CD14-positive monocyte (primary cell): Measurements from ENCODE around the gene SNAPC4. TPM values are rescaled to one million over a fixed set of nuclear protein-coding genes. Genes with fewer than 3 reads are reported as not detected.
"Not testable (repeated sequence)": the region's sequence is repeated elsewhere in the genome, so short reads cannot be mapped to it uniquely, and the experiment has no call there.

Experiments used
- DNase-seq, 3 donors: peaks; one replicate each; pipeline ENCODE4 v3.0.0-alpha.2; 2011 to 2022
- H2AFZ ChIP-seq: 2 replicates; pipeline ENCODE4 v1.6.0; 2012; ENCODE audit warnings: mild to moderate bottlenecking, low read depth, low read length, inconsistent platforms; ENCODE audit not compliant: insufficient read depth, poor library complexity, severe bottlenecking
- H3K27ac ChIP-seq, 2 donors: 1 replicate in 1 of 2; 2 replicates in 1 of 2; pipeline ENCODE4 v1.5.1; 2012 to 2013; ENCODE audit warnings: low read length in 2 of 2, control low read depth in 1 of 2, inconsistent platforms in 1 of 2, low read depth in 1 of 2, mild to moderate bottlenecking in 1 of 2
- H3K27me3 ChIP-seq, 2 donors: one replicate each; pipeline versions ENCODE4 v1.6.0 to v1.6.1; 2011 to 2013; ENCODE audit warnings: low read length in 2 of 2; ENCODE audit not compliant: control insufficient read depth in 2 of 2, insufficient read depth in 2 of 2
- H3K36me3 ChIP-seq, 2 donors: replicated peaks in 1 of 2; 1 replicate in 1 of 2; 2 replicates in 1 of 2; pipeline versions ENCODE4 v1.5.1 to v1.6.1; 2012 to 2013; ENCODE audit warnings: low read length in 2 of 2, control low read depth in 1 of 2, inconsistent platforms in 1 of 2, mild to moderate bottlenecking in 1 of 2; ENCODE audit not compliant: insufficient read depth in 2 of 2, control insufficient read depth in 1 of 2
- H3K4me1 ChIP-seq, 2 donors: 1 replicate in 1 of 2; 2 replicates in 1 of 2; pipeline versions ENCODE4 v1.5.1 to v1.6.1; 2012 to 2013; ENCODE audit warnings: low read length in 2 of 2, control low read depth in 1 of 2, inconsistent platforms in 1 of 2, mild to moderate bottlenecking in 1 of 2, moderate library complexity in 1 of 2; ENCODE audit not compliant: insufficient read depth in 2 of 2, control insufficient read depth in 1 of 2
- H3K4me2 ChIP-seq: replicated peaks from 2 replicates; pipeline ENCODE3; 2012; ENCODE audit warnings: low read length, moderate library complexity, mild to moderate bottlenecking; ENCODE audit not compliant: poor library complexity, severe bottlenecking; ENCODE audit errors: extremely low read depth
- H3K4me3 ChIP-seq, 3 experiments: fragments of 200-600 bp in 1 of 3; sonication (generic) in 1 of 3; replicated peaks in 1 of 3; 1 replicate in 2 of 3; 2 replicates in 1 of 3; pipeline ENCODE4 v1.5.1; 2011 to 2013; ENCODE audit warnings: low read length in 3 of 3, mild to moderate bottlenecking in 3 of 3, control low read depth in 2 of 3, low read depth in 2 of 3, inconsistent platforms in 1 of 3, moderate library complexity in 1 of 3
- H3K79me2 ChIP-seq: 2 replicates; pipeline ENCODE4 v1.6.0; 2012; ENCODE audit warnings: mild to moderate bottlenecking, control low read depth, inconsistent platforms, low read length, moderate library complexity; ENCODE audit not compliant: insufficient read depth
- H3K9ac ChIP-seq: 2 replicates; pipeline ENCODE4 v1.6.0; 2017; ENCODE audit warnings: low read length, mild to moderate bottlenecking; ENCODE audit not compliant: insufficient read depth, poor library complexity, severe bottlenecking
- H3K9me3 ChIP-seq, 2 donors: replicated peaks in 1 of 2; 1 replicate in 1 of 2; 2 replicates in 1 of 2; pipeline versions ENCODE4 v1.5.1 to v1.6.1; 2012 to 2013; ENCODE audit warnings: low read length in 2 of 2, control low read depth in 1 of 2; ENCODE audit not compliant: control insufficient read depth in 1 of 2, insufficient read depth in 1 of 2
- H4K20me1 ChIP-seq: 2 replicates; pipeline ENCODE4 v1.6.0; 2012; ENCODE audit warnings: mild to moderate bottlenecking, low read length, control low read depth, moderate library complexity; ENCODE audit not compliant: insufficient read depth
- H3K27ac Mint-ChIP-seq, 7 donors: one replicate each; pipeline ENCODE4 v1.8.0; 2020; ENCODE audit warnings: mild to moderate bottlenecking in 7 of 7, mixed read lengths in 7 of 7, moderate library complexity in 6 of 7, inconsistent platforms in 2 of 7
- H3K27me3 Mint-ChIP-seq, 3 donors: one replicate each; pipeline ENCODE4 v1.8.0; 2021 to 2022; ENCODE audit warnings: low read depth in 3 of 3, mild to moderate bottlenecking in 3 of 3, mixed read lengths in 3 of 3, moderate library complexity in 3 of 3, inconsistent platforms in 1 of 3
- H3K36me3 Mint-ChIP-seq, 2 donors: one replicate each; pipeline ENCODE4 v1.8.0; 2020; ENCODE audit warnings: mixed read lengths in 2 of 2, inconsistent platforms in 1 of 2, mild to moderate bottlenecking in 1 of 2
- H3K4me1 Mint-ChIP-seq: one replicate; pipeline ENCODE4 v1.8.0; 2020; ENCODE audit warnings: mild to moderate bottlenecking, mixed read lengths
- H3K4me3 Mint-ChIP-seq, 2 donors: one replicate each; pipeline ENCODE4 v1.8.0; 2020; ENCODE audit warnings: mild to moderate bottlenecking in 2 of 2, mixed read lengths in 2 of 2, moderate library complexity in 1 of 2
- H3K9me3 Mint-ChIP-seq, 7 donors: one replicate each; pipeline ENCODE4 v1.8.0; 2020 to 2022; ENCODE audit warnings: mixed read lengths in 7 of 7, mild to moderate bottlenecking in 6 of 7, moderate library complexity in 6 of 7, inconsistent platforms in 2 of 7
- WGBS: methylation state at CpG from one replicate; pipeline ENCODE4 v1.1.5; 2013; ENCODE audit warnings: missing lambda C conversion rate; ENCODE audit not compliant: insufficient coverage; 5-methylcytosine and 5-hydroxymethylcytosine counted together
- intact Hi-C, 2 donors: fragments of 100-400 bp; cut with micrococcal nuclease; formaldehyde crosslinking; loops; one replicate each; pipeline versions ENCODE4 v1.15.0 to v1.15.1; 2023
- polyA plus RNA-seq, 3 donors: library from polyadenylated mRNA; depleted of rRNA in 1 of 3; unstranded in 2 of 3; stranded (reverse) in 1 of 3; fragments of 300-500 nt in 2 of 3; fragments of >200 nt in 1 of 3; fragmentation: Illumina TruSeq in 2 of 3; gene quantifications; 1 replicate in 2 of 3; 2 replicates in 1 of 3; pipeline ENCODE4 v1.2.3, GENCODE V29; 2012 to 2021
- TF ChIP-seq, protein P1 (sequence below): fragments of 200-600 bp; IDR thresholded peaks from one replicate; pipeline ENCODE4 v1.8.0; 2022; ENCODE audit warnings: antibody characterized with exemption, mild to moderate bottlenecking

The SNAPC4 gene
- polyA plus RNA-seq, 3 donors: 0.59 to 6.7 (median 1.2) TPM

GRCh38 chr9:136409557-136410455 is 9.8 kb upstream of the SNAPC4 start:
- H3K4me3 ChIP-seq: peak overlapping the region; percentile 65 to 85 (median 66)
- H3K36me3 ChIP-seq: peaks cover 52 to 60% of the 10 kb centered on the region in 2 donors
- H3K79me2 ChIP-seq: peaks cover 42% of the 10 kb centered on the region
- intact Hi-C loops: loop anchor here in 1 of 2 donors (5.0 kb wide), 1 partner anchor 48 kb away; the partner anchor contains the start of gene DNLZ
- no peaks in the 10 kb centered on the region for H3K27me3 ChIP-seq
- peak overlapping the region; percentile 86 to 91 for H3K4me3 Mint-ChIP-seq
- H3K4me2 ChIP-seq: peak overlapping the region; percentile 91
- H3K9me3 Mint-ChIP-seq: peaks cover 0 to 2% (median 0%) of the 10 kb centered on the region in 7 donors
- peaks cover 3% of the 10 kb centered on the region for H4K20me1 ChIP-seq
- H3K9ac ChIP-seq: peak overlapping the region; percentile 94
- peak overlapping the region in 1 of 2 donors; percentile 77 for H3K27ac ChIP-seq
- 5% methylated on average over 67 of the region's 71 CpGs for WGBS
- TF ChIP-seq, protein P1, sequence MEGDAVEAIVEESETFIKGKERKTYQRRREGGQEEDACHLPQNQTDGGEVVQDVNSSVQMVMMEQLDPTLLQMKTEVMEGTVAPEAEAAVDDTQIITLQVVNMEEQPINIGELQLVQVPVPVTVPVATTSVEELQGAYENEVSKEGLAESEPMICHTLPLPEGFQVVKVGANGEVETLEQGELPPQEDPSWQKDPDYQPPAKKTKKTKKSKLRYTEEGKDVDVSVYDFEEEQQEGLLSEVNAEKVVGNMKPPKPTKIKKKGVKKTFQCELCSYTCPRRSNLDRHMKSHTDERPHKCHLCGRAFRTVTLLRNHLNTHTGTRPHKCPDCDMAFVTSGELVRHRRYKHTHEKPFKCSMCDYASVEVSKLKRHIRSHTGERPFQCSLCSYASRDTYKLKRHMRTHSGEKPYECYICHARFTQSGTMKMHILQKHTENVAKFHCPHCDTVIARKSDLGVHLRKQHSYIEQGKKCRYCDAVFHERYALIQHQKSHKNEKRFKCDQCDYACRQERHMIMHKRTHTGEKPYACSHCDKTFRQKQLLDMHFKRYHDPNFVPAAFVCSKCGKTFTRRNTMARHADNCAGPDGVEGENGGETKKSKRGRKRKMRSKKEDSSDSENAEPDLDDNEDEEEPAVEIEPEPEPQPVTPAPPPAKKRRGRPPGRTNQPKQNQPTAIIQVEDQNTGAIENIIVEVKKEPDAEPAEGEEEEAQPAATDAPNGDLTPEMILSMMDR: no peak
- peaks cover 29% of the 10 kb centered on the region for H3K4me1 Mint-ChIP-seq
- no peaks in the 10 kb centered on the region for H3K9me3 ChIP-seq
- peak in 2 of 3 donors; percentile 3 to 20 for DNase-seq
- H3K27ac Mint-ChIP-seq: peak overlapping the region; percentile 38 to 95 (median 86)
- H3K36me3 Mint-ChIP-seq: peaks cover 48 to 62% of the 10 kb centered on the region in 2 donors
- peak overlapping the region; percentile 83 for H2AFZ ChIP-seq
- H3K27me3 Mint-ChIP-seq: peaks cover 0 to 3% (median 0%) of the 10 kb centered on the region in 3 donors
- peaks cover 22 to 25% of the 10 kb centered on the region in 2 donors for H3K4me1 ChIP-seq

GRCh38 chr9:136407911-136408310 is 7.9 kb upstream of the SNAPC4 start:
- Histone ChIP-seq H2AFZ (no peak overlapping the region), H3K4me1 (peaks cover 22 to 25% of the 10 kb centered on the region in 2 donors), H3K79me2 (peaks cover 33% of the 10 kb centered on the region), H3K4me3 (no peak overlapping the region), H3K27ac (no peak overlapping the region), H3K36me3 (peaks cover 45 to 55% of the 10 kb centered on the region in 2 donors), H3K9ac (no peak overlapping the region), H4K20me1 (peaks cover 3% of the 10 kb centered on the region), H3K9me3 (no peaks in the 10 kb centered on the region), H3K27me3 (no peaks in the 10 kb centered on the region), H3K4me2 (no peak overlapping the region)
- Mint-ChIP-seq H3K9me3 (peaks cover 0 to 2% (median 0%) of the 10 kb centered on the region in 7 donors), H3K36me3 (peaks cover 37 to 62% of the 10 kb centered on the region in 2 donors), H3K27me3 (peaks cover 0 to 3% (median 0%) of the 10 kb centered on the region in 3 donors), H3K27ac (peak overlapping the region in 1 of 7 donors; percentile 15), H3K4me1 (peaks cover 30% of the 10 kb centered on the region), H3K4me3 (no peak overlapping the region)
- 96% methylated on average over 3 of the region's 7 CpGs for WGBS
- TF ChIP-seq, protein P1: no peak
- DNase-seq: no peak
- intact Hi-C loops: no loop called here

- Mint-ChIP-seq H3K4me1 (peaks cover 30% of the 10 kb centered on the region), H3K36me3 (peaks cover 37 to 63% of the 10 kb centered on the region in 2 donors)
- H3K27me3 ChIP-seq, H3K27ac ChIP-seq, H3K4me2 ChIP-seq, H3K9me3 Mint-ChIP-seq, H3K27me3 Mint-ChIP-seq, H3K9ac ChIP-seq, H2AFZ ChIP-seq, H3K4me3 Mint-ChIP-seq, H3K27ac Mint-ChIP-seq, H4K20me1 ChIP-seq, DNase-seq, H3K9me3 ChIP-seq, H3K4me3 ChIP-seq, intact Hi-C loops: not testable (repeated sequence)
- Histone ChIP-seq H3K4me1 (peaks cover 22 to 25% of the 10 kb centered on the region in 2 donors), H3K79me2 (peaks cover 25% of the 10 kb centered on the region), H3K36me3 (peaks cover 42 to 55% of the 10 kb centered on the region in 2 donors)
- 100% methylated on average over 11 of the region's 28 CpGs for WGBS
Observed at GRCh38 chr9:136407061-136407460, 7.1 kb upstream of the SNAPC4 start.
